GM10847 (cell line): ENCODE measurements around the gene ZBTB17.

ENCODE experiments used
- POLR2A ChIP-seq: IDR thresholded peaks from 2 replicates; pipeline ENCODE4 v1.6.1; 2011; ENCODE audit not compliant: insufficient read length; ENCODE audit errors: extremely low read depth

ZBTB17 gene

GRCh38 chr1:16014509-16015482 lies 38.9 kb upstream of the ZBTB17 start:
- no peak for TF ChIP-seq POLR2A

- TF ChIP-seq POLR2A: no peak
These were observed 38.0 kb upstream of the ZBTB17 start for GRCh38 chr1:16013908-16014258.

- no peak for TF ChIP-seq POLR2A
These were observed 37.5 kb upstream of the ZBTB17 start for GRCh38 chr1:16013220-16013907.

- TF ChIP-seq POLR2A: no peak
These were observed 36.8 kb upstream of the ZBTB17 start for GRCh38 chr1:16012590-16013219.

DNA sequence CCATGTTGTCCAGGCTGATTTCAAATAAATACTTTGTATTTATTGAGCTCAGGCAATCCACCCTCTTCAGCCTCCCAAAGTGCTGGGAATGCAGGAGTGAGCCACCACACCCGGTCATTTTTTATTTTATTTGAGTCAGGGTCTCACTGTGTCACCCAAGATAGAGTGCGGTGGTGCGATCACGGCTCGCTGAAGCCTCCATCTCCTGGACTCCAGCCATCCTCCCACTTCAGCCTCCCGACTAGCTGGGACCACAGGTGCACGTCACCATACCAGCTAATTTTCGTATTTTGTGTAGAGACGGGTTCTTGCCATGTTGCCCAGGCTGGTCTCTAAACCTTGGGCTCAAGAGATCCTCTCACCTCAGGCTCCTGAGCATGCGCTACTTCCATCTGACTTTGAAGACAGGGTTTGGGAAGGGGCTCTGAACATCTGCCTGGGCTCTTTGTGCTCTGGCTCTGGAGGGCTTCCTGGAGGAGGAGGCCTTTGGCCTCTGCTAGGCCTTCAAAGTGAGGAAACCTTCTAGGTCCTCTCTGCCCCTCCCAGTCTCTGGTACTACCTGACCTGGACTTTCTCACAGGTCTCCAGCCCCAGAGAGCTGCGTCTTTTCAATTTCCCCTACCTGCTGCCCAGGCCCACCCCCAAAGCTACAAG lies 36.2 kb upstream of the ZBTB17 start:
- no peak for TF ChIP-seq POLR2A

DNA sequence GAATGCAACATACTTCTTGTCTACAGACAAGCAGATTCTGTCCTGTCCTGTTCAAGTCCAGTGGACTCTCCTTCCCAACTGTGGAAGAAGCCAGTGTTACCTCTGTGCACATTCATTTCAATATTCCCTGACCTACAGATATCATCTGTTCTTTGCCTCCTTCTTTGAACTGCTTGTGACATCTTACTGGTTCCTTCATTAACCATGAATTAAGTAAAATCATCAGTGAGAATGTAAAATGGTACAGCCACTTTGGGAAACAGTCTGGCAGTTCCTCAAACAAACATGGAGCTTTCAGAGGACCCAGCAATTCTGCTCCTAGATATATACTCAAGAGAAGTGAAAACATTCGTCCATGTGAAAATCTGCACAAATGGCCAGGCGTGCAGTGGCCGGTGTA lies 34.9 kb upstream of the ZBTB17 start:
- no peak for TF ChIP-seq POLR2A

DNA sequence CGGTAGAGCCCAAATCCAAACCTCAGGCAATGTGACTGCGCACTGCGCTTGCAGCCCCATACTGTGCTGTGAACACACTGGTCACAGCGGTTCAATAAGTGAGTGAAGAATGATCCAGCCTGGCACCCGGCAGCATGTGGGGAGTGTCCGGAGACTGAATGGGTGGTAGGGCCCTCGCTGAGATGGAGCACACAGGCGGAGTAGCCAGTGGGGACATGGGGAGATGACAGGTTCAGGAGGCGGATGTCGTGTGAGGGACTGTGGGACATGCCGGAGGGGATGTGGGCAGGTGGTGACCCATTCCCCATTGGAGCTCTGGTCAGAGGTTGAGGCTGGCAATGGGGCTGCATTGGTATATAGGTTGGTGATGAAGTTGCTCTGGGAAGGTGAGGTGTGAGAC lies 33.8 kb upstream of the ZBTB17 start:
- no peak for TF ChIP-seq POLR2A

DNA sequence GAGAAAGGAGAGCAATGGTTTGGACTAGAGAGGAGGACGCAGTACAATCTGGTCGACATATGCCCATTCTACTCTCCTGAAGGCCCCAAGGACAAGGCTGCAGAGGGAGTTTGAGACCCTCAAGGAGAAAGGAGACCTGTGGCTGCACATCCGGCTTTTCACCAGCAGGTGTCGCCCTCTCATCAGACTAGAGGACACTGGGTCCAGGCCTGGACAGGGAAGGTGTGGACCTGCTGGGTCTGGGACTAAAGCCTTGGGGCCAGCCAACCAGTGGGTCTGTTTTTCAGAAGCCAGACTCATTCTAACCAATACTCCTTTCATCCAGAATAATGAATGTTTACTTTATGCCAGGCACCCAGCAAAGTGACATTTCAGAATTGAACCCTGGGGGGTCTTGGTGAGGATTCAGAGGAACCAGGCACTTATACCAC lies 33.1 kb upstream of the ZBTB17 start:
- TF ChIP-seq POLR2A: no peak

- TF ChIP-seq POLR2A: no peak
These were observed 31.9 kb upstream of the ZBTB17 start for GRCh38 chr1:16007671-16008341.

- no peak for TF ChIP-seq POLR2A
These were observed 30.9 kb upstream of the ZBTB17 start for GRCh38 chr1:16006552-16007485.

GRCh38 chr1:16006010-16006409 lies 30.1 kb upstream of the ZBTB17 start:
- TF ChIP-seq POLR2A: no peak

DNA sequence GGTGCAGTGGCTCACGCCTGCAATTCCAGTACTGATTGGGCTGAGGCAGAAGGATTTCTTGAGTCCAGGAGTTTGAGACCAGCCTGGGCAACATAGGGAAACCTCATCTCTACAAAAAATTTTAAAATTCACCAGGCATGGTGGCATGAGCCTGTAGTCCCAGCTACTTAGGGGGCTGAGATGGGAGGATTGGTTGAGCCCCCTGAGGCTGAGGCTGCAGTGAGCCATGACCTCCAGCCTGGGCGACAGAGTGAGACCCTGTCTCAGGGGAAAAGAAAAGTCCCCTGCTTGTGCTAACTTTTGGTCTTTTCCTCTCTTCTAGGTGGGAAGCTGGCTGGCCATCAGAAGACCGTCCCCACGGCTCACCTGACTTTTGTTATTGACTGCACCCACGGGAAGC lies 29.7 kb upstream of the ZBTB17 start:
- no peak for TF ChIP-seq POLR2A

DNA sequence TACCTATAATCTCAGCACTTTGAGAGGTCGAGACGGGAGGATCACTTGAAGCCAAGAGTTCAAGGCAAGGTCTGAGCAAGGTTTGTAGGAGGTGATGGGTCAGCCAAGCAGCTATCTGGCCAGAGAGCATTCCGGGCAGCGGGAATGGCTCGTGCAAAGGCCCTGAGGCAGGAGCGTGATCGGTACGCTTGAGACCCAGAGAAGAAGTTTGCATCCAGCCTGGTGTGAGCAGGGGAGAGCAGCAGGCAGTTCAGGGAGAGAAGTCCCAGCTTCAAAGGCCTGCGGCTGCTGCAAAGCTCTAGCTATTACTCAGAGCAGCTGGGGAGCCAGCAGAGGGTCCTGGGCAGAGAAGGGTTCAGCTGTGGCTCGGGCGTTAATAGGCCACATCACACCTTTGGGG lies 23.0 kb upstream of the ZBTB17 start:
- TF ChIP-seq POLR2A: no peak
